ENCODE results near the gene UXS1. TPM values are rescaled to one million over a fixed set of nuclear protein-coding genes. Genes with fewer than 3 reads are reported as not detected.

Gene UXS1
- total RNA-seq, 1 donor from 2014 or later = 49.2 TPM

DNA sequence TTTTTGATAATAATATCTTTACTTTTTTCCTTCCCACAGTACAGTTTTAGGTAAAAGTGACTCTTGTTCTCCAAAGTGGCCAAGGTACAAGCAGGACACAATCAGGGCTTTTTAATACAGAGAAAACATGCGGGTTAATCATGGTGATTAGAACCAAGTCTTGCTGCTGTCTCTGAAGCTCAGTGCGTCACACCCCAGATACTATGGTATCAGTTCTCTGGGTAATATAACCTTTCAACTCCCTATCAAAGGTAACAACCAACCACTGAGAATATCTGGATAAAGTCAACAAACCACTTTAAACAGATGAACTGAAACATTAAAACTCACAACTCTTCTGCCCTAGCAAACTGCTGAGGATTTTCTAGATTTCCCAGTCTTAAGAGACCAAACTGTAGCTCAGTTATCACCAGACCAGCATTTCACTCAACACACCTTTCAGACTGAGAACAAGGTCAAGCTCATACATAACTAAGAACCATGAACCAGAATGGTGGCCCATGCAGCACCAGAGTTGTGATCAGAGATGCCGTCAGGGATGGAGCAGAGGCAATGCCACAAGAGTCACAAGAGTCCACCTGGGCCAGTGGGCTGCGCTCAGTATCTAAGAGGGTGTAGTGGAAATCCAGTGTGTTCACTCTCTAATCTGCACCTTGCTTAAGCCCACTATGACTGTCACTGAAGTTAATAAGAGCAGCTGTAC, 103.0 kb downstream of the UXS1 start:
- DNase-seq (ENCODE audit: low read depth) = no peak

DNA sequence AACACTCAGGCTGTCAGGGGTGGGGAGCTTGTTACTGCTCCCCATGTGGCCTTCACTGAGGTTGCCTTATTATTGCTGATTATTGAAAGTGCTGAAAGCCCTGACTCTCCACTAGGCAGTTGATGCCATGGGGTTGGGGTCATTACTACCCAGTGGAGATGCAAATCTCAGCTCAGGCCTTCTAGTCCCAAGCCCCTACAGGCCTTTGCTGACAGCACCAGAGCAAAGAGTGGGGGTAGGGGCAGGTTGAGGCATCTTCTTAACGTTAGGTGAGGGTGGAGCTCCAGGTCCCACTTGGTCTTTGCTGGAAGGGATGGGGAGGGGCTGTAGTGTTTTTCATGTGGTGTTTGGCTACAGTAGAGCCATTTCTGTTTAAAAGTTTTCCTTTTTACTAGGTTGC, 104.5 kb downstream of the UXS1 start:
- H3K27me3 Mint-ChIP-seq (ENCODE audit: low read depth, unreplicated experiment) = no peaks in the 10 kb centered on the region
- Histone ChIP-seq H2AFZ (ENCODE audit: low read depth, low read length) (no peak overlapping the region), H3K9me3 (ENCODE audit: insufficient read depth, low read depth, low read length) (no peaks in the 10 kb centered on the region), H3K9ac (ENCODE audit: low read length) (no peak overlapping the region), H3K4me2 (ENCODE audit: low read length) (no peak overlapping the region), H3K27me3 (ENCODE audit: insufficient read depth, low read length) (no peaks in the 10 kb centered on the region), H3K27ac (ENCODE audit: low read depth, low read length) (no peak overlapping the region), H4K20me1 (ENCODE audit: insufficient read depth, low read length) (no peaks in the 10 kb centered on the region), H3K36me3 (ENCODE audit: insufficient read depth, low read length) (no peaks in the 10 kb centered on the region), H3K79me2 (ENCODE audit: insufficient read depth, low read length) (no peaks in the 10 kb centered on the region), H3K4me1 (ENCODE audit: insufficient read depth, low read length) (no peaks in the 10 kb centered on the region), H3K4me3 (ENCODE audit: insufficient read depth, low read depth, low read length) (no peak overlapping the region)
- no peak overlapping the region for H3K27ac Mint-ChIP-seq (ENCODE audit: unreplicated experiment)
- no peaks in the 10 kb centered on the region for H3K9me3 Mint-ChIP-seq (ENCODE audit: unreplicated experiment)
- TF ChIP-seq, protein P1, sequence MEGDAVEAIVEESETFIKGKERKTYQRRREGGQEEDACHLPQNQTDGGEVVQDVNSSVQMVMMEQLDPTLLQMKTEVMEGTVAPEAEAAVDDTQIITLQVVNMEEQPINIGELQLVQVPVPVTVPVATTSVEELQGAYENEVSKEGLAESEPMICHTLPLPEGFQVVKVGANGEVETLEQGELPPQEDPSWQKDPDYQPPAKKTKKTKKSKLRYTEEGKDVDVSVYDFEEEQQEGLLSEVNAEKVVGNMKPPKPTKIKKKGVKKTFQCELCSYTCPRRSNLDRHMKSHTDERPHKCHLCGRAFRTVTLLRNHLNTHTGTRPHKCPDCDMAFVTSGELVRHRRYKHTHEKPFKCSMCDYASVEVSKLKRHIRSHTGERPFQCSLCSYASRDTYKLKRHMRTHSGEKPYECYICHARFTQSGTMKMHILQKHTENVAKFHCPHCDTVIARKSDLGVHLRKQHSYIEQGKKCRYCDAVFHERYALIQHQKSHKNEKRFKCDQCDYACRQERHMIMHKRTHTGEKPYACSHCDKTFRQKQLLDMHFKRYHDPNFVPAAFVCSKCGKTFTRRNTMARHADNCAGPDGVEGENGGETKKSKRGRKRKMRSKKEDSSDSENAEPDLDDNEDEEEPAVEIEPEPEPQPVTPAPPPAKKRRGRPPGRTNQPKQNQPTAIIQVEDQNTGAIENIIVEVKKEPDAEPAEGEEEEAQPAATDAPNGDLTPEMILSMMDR (IDR thresholded peaks at IDR 0.05; ENCODE audit: insufficient read depth, low read depth, low read length) = no peak
- TF ChIP-seq EZH2 (IDR thresholded peaks at IDR 0.05; ENCODE audit: insufficient read depth, low read length) = no peak
- FAIRE-seq (no peak), DNase-seq (ENCODE audit: low read depth) (no peak)
- H3K4me1 Mint-ChIP-seq (ENCODE audit: low read depth, unreplicated experiment) = no peaks in the 10 kb centered on the region
- H3K4me3 Mint-ChIP-seq (ENCODE audit: unreplicated experiment) = no peak overlapping the region
- H3K36me3 Mint-ChIP-seq (ENCODE audit: low read depth, unreplicated experiment) = peaks cover 9% of the 10 kb centered on the region

More for the DNA sequence above, 103.0 kb downstream of the UXS1 start:
- Histone ChIP-seq H2AFZ (ENCODE audit: low read depth, low read length) (no peak overlapping the region), H3K9me3 (ENCODE audit: insufficient read depth, low read depth, low read length) (no peaks in the 10 kb centered on the region), H3K79me2 (ENCODE audit: insufficient read depth, low read length) (no peaks in the 10 kb centered on the region), H3K36me3 (ENCODE audit: insufficient read depth, low read length) (no peaks in the 10 kb centered on the region), H3K27ac (ENCODE audit: low read depth, low read length) (no peak overlapping the region), H3K27me3 (ENCODE audit: insufficient read depth, low read length) (no peaks in the 10 kb centered on the region), H3K4me2 (ENCODE audit: low read length) (no peak overlapping the region), H3K9ac (ENCODE audit: low read length) (no peak overlapping the region), H3K4me3 (ENCODE audit: insufficient read depth, low read depth, low read length) (no peak overlapping the region), H3K4me1 (ENCODE audit: insufficient read depth, low read length) (no peaks in the 10 kb centered on the region), H4K20me1 (ENCODE audit: insufficient read depth, low read length) (no peaks in the 10 kb centered on the region)
- no peak for FAIRE-seq
- Mint-ChIP-seq H3K27me3 (ENCODE audit: low read depth, unreplicated experiment) (no peaks in the 10 kb centered on the region), H3K4me1 (ENCODE audit: low read depth, unreplicated experiment) (no peaks in the 10 kb centered on the region), H3K9me3 (ENCODE audit: unreplicated experiment) (no peaks in the 10 kb centered on the region), H3K4me3 (ENCODE audit: unreplicated experiment) (no peak overlapping the region), H3K36me3 (ENCODE audit: low read depth, unreplicated experiment) (peaks cover 9% of the 10 kb centered on the region), H3K27ac (ENCODE audit: unreplicated experiment) (no peak overlapping the region)
- TF ChIP-seq EZH2 (IDR thresholded peaks at IDR 0.05; ENCODE audit: insufficient read depth, low read length) = no peak
- TF ChIP-seq, protein P1 (IDR thresholded peaks at IDR 0.05; ENCODE audit: insufficient read depth, low read depth, low read length) = no peak
